IMR-90 (cell line): ENCODE measurements around the gene ANKH. TPM values are rescaled to one million over a fixed set of nuclear protein-coding genes. Genes with fewer than 3 reads are reported as not detected.

Experiments used
- ATAC-seq: fragments of 200-7000 bp; cut with Tn5 transposase; 2 replicates; pipeline ENCODE4 v1.9.1; 2020; ENCODE audit warnings: low read depth, mild to moderate bottlenecking, moderate library complexity
- BruUV-seq: library from RNA; stranded (reverse); fragments of 400-500 nt; replicated peaks from 2 replicates; lab custom pipeline; 2021; lab: Mats Ljungman, UMichigan
- CTCF ChIA-PET: fragments of 300-600 bp; formaldehyde crosslinking; extraction: SDS; loops from one replicate; lab custom pipeline; 2021; ENCODE audit warnings: antibody characterized with exemption; lab: Yijun Ruan, JAX
- POLR2A ChIA-PET: fragments of 300-600 bp; sonication (Branson Sonifier 250); formaldehyde crosslinking; loops from one replicate; lab custom pipeline; 2022; ENCODE audit warnings: antibody characterized with exemption; ENCODE audit not compliant: unreplicated experiment; lab: Charles Lee
- DNase-seq: peaks from one replicate; pipeline ENCODE4 v3.0.0; 2013
- H2AFZ ChIP-seq: replicated peaks from 2 replicates; pipeline ENCODE3; 2013; ENCODE audit warnings: low read length, mild to moderate bottlenecking; ENCODE audit not compliant: poor library complexity
- H2AK5ac ChIP-seq: 2 replicates; pipeline ENCODE4 v1.6.1; 2013; ENCODE audit warnings: low read depth, low read length, inconsistent platforms
- H2AK9ac ChIP-seq: replicated peaks from 2 replicates; pipeline ENCODE3; 2013; ENCODE audit warnings: mild to moderate bottlenecking, low read depth, low read length, moderate library complexity; ENCODE audit not compliant: poor library complexity
- H2BK120ac ChIP-seq: 2 replicates; pipeline ENCODE4 v1.6.1; 2013; ENCODE audit warnings: low read depth, low read length, inconsistent platforms
- H2BK15ac ChIP-seq: 3 replicates; pipeline ENCODE4 v1.6.1; 2013; ENCODE audit warnings: low read depth, low read length, inconsistent platforms
- H2BK20ac ChIP-seq: 2 replicates; pipeline ENCODE4 v1.6.1; 2013; ENCODE audit warnings: low read depth, mild to moderate bottlenecking, inconsistent platforms, low read length, moderate library complexity
- H2BK5ac ChIP-seq: 2 replicates; pipeline ENCODE4 v1.6.1; 2013; ENCODE audit warnings: mild to moderate bottlenecking, low read depth, low read length, inconsistent platforms; ENCODE audit not compliant: poor library complexity, severe bottlenecking
- H3K14ac ChIP-seq: replicated peaks from 2 replicates; pipeline ENCODE4 v1.6.1; 2013; ENCODE audit warnings: low read depth, low read length, inconsistent platforms
- H3K18ac ChIP-seq: 2 replicates; pipeline ENCODE4 v1.6.1; 2013; ENCODE audit warnings: low read depth, low read length, control low read depth
- H3K23ac ChIP-seq: 2 replicates; pipeline ENCODE4 v1.6.1; 2013; ENCODE audit warnings: low read depth, low read length, inconsistent platforms
- H3K27ac ChIP-seq: 2 replicates; pipeline ENCODE4 v1.5.1; 2013; ENCODE audit warnings: mild to moderate bottlenecking, control low read depth, low read length; ENCODE audit not compliant: insufficient read depth
- H3K27me3 ChIP-seq: 2 replicates; pipeline ENCODE4 v1.6.1; 2013; ENCODE audit warnings: low read length; ENCODE audit not compliant: control insufficient read depth, insufficient read depth
- H3K36me3 ChIP-seq: 2 replicates; pipeline ENCODE4 v1.6.1; 2013; ENCODE audit warnings: low read length, mixed read lengths; ENCODE audit not compliant: control insufficient read depth, insufficient read depth
- H3K4ac ChIP-seq: 2 replicates; pipeline ENCODE4 v1.6.1; 2013; ENCODE audit warnings: low read depth, low read length, inconsistent platforms
- H3K4me1 ChIP-seq: 2 replicates; pipeline ENCODE4 v1.6.1; 2013; ENCODE audit warnings: low read length, mixed read lengths; ENCODE audit not compliant: control insufficient read depth, insufficient read depth
- H3K4me2 ChIP-seq: 2 replicates; pipeline ENCODE4 v1.6.1; 2013; ENCODE audit warnings: low read depth, mild to moderate bottlenecking, control low read depth, low read length, moderate library complexity
- H3K4me3 ChIP-seq: 2 replicates; pipeline ENCODE4 v1.5.1; 2013; ENCODE audit warnings: low read depth, mild to moderate bottlenecking, control low read depth, low read length, moderate library complexity; ENCODE audit not compliant: insufficient read depth
- H3K56ac ChIP-seq: 2 replicates; pipeline ENCODE4 v1.6.1; 2013; ENCODE audit warnings: low read length, inconsistent platforms; ENCODE audit not compliant: insufficient read depth; ENCODE audit errors: extremely low read depth
- H3K79me1 ChIP-seq, 2 experiments: 2 replicates each; pipeline ENCODE4 v1.6.1; 2013; ENCODE audit warnings: low read length in 2 of 2, inconsistent platforms in 1 of 2, low read depth in 1 of 2
- H3K9ac ChIP-seq: 2 replicates; pipeline ENCODE4 v1.6.1; 2013; ENCODE audit warnings: low read depth, low read length, control low read depth
- H3K9me1 ChIP-seq: 2 replicates; pipeline ENCODE4 v1.6.1; 2013; ENCODE audit warnings: low read length, inconsistent platforms; ENCODE audit not compliant: insufficient read depth
- H3K9me3 ChIP-seq: 2 replicates; pipeline ENCODE4 v1.6.1; 2013; ENCODE audit warnings: low read length; ENCODE audit not compliant: control insufficient read depth, insufficient read depth
- H4K20me1 ChIP-seq: 2 replicates; pipeline ENCODE4 v1.6.1; 2013; ENCODE audit warnings: low read length, inconsistent platforms; ENCODE audit not compliant: insufficient read depth
- H4K5ac ChIP-seq: 2 replicates; pipeline ENCODE4 v1.6.1; 2013; ENCODE audit warnings: mild to moderate bottlenecking, low read depth, low read length, control low read depth
- H4K8ac ChIP-seq, 2 experiments: 2 replicates each; pipeline ENCODE4 v1.6.1; 2013; ENCODE audit warnings: low read depth in 2 of 2, low read length in 2 of 2, control low read depth in 1 of 2, inconsistent platforms in 1 of 2
- H4K91ac ChIP-seq: 2 replicates; pipeline ENCODE4 v1.6.1; 2013; ENCODE audit warnings: low read depth, low read length, inconsistent platforms; ENCODE audit not compliant: insufficient read depth
- BHLHE40 ChIP-seq: fragments of 150-350 bp; IDR thresholded peaks from 2 replicates; pipeline ENCODE4 v1.6.1; 2016; ENCODE audit warnings: mild to moderate bottlenecking, low read depth, low read length
- CEBPB ChIP-seq: IDR thresholded peaks from 2 replicates; pipeline ENCODE4 v1.6.1; 2012; ENCODE audit warnings: low read depth, low read length, improper control_type of control experiment
- CHD1 ChIP-seq: IDR thresholded peaks from 2 replicates; pipeline ENCODE4 v1.6.1; 2012; ENCODE audit warnings: low read depth, low read length, improper control_type of control experiment
- CTCF ChIP-seq: conservative IDR thresholded peaks from 2 replicates; pipeline ENCODE4 v1.5.1; 2012; ENCODE audit warnings: mild to moderate bottlenecking, low read depth, low read length, improper control_type of control experiment
- ELK1 ChIP-seq: fragments of 150-350 bp; IDR thresholded peaks from 2 replicates; pipeline ENCODE4 v1.6.1; 2016; ENCODE audit warnings: low read depth, mild to moderate bottlenecking, low read length, moderate library complexity, borderline replicate concordance
- FOS ChIP-seq: fragments of 150-350 bp; IDR thresholded peaks from 2 replicates; pipeline ENCODE4 v1.6.1; 2016; ENCODE audit warnings: low read depth, low read length
- MAFK ChIP-seq: IDR thresholded peaks from 2 replicates; pipeline ENCODE4 v1.6.1; 2012; ENCODE audit warnings: low read depth, low read length, improper control_type of control experiment
- MAZ ChIP-seq: IDR thresholded peaks from 2 replicates; pipeline ENCODE4 v1.6.1; 2012; ENCODE audit warnings: low read depth, mild to moderate bottlenecking, low read length, improper control_type of control experiment, moderate library complexity, borderline replicate concordance
- MXI1 ChIP-seq: IDR thresholded peaks from 2 replicates; pipeline ENCODE4 v1.6.1; 2012; ENCODE audit warnings: low read depth, mild to moderate bottlenecking, low read length, moderate library complexity, borderline replicate concordance
- NFE2L2 ChIP-seq: fragments of 150-350 bp; IDR thresholded peaks from 2 replicates; pipeline ENCODE4 v1.6.1; 2016; ENCODE audit warnings: low read depth, mild to moderate bottlenecking, low read length
- POLR2A ChIP-seq: IDR thresholded peaks from 2 replicates; pipeline ENCODE4 v1.6.1; 2012; ENCODE audit warnings: mild to moderate bottlenecking, low read depth, low read length
- RAD21 ChIP-seq: IDR thresholded peaks from 2 replicates; pipeline ENCODE4 v1.6.1; 2012; ENCODE audit warnings: low read length, improper control_type of control experiment
- RCOR1 ChIP-seq: IDR thresholded peaks from 2 replicates; pipeline ENCODE4 v1.6.1; 2012; ENCODE audit warnings: mild to moderate bottlenecking, low read length, improper control_type of control experiment; ENCODE audit not compliant: insufficient replicate concordance
- RFX5 ChIP-seq: IDR thresholded peaks from 2 replicates; pipeline ENCODE4 v1.8.0; 2012; ENCODE audit warnings: low read depth, mild to moderate bottlenecking, low read length, moderate library complexity
- SMC3 ChIP-seq: fragments of 150-350 bp; IDR thresholded peaks from 2 replicates; pipeline ENCODE4 v1.6.1; 2016; ENCODE audit warnings: low read depth, mild to moderate bottlenecking, antibody characterized with exemption, low read length, moderate library complexity
- USF2 ChIP-seq: fragments of 150-350 bp; IDR thresholded peaks from 2 replicates; pipeline ENCODE4 v1.6.1; 2017; ENCODE audit warnings: mild to moderate bottlenecking, antibody characterized with exemption, low read length, low read depth
- WGBS, 2 experiments: methylation state at CpG; one replicate each; pipeline versions ENCODE4 v1.1.5 to v1.1.7; 2013; ENCODE audit warnings: missing lambda C conversion rate in 2 of 2; ENCODE audit not compliant: insufficient read length in 1 of 2; ENCODE audit errors: extremely low coverage in 2 of 2; 5-methylcytosine and 5-hydroxymethylcytosine counted together
- dilution Hi-C: fragments of 300-500 bp; cut with HindIII; formaldehyde crosslinking; loops from one replicate; pipeline ENCODE4 v1.14.3; 2018; ENCODE audit warnings: low sequenced_read_pairs; ENCODE audit not compliant: unreplicated experiment
- in situ Hi-C: fragments of 300-500 bp; cut with MboI; formaldehyde crosslinking; loops from 3 replicates; pipeline ENCODE4 v1.14.3; 2019; ENCODE audit warnings: low sequenced_read_pairs, inconsistent platforms, mixed read lengths
- intact Hi-C: fragments of 100-400 bp; cut with micrococcal nuclease; formaldehyde crosslinking; loops from 2 replicates; pipeline ENCODE4 v1.10.0; 2022
- polyA plus RNA-seq, 3 experiments: library from polyadenylated mRNA; depleted of rRNA; stranded (reverse); fragments of >200 nt; gene quantifications; 2 replicates each; pipeline ENCODE4 v1.2.3, GENCODE V29; 2012; ENCODE audit warnings: low replicate concordance in 1 of 3
- total RNA-seq: library from RNA; depleted of rRNA; stranded (reverse); fragments of >200 nt; gene quantifications from 2 replicates; pipeline ENCODE4 v1.2.3, GENCODE V29; 2012

ANKH gene
- total and polyA plus RNA-seq, 2 of the 4 experiments (the other 2 are of a cell fraction) = 5.2 to 17.2 TPM

GRCh38 chr5:14707811-14708390 is 163.7 kb downstream of the ANKH start:
- Histone ChIP-seq H4K8ac (no peak overlapping the region), H3K4me1 (peaks cover 7% of the 10 kb centered on the region), H2AK5ac (no peak overlapping the region), H2BK20ac (no peak overlapping the region), H3K36me3 (peaks cover 42% of the 10 kb centered on the region), H3K14ac (no peak overlapping the region), H2AK9ac (no peak overlapping the region), H3K9me1 (peaks cover 19% of the 10 kb centered on the region), H3K4ac (no peak overlapping the region), H3K27ac (no peak overlapping the region), H3K4me2 (no peak overlapping the region), H3K18ac (no peak overlapping the region), H4K5ac (no peak overlapping the region), H2BK15ac (no peak overlapping the region), H4K20me1 (no peaks in the 10 kb centered on the region), H2BK120ac (no peak overlapping the region), H3K4me3 (no peak overlapping the region), H3K23ac (no peak overlapping the region), H3K79me1 (peaks cover 20 to 56% of the 10 kb centered on the region in 2 experiments), H3K9me3 (no peaks in the 10 kb centered on the region), H4K91ac (no peak overlapping the region), H2AFZ (no peak overlapping the region), H3K27me3 (no peaks in the 10 kb centered on the region), H2BK5ac (no peak overlapping the region), H3K9ac (no peak overlapping the region), H3K56ac (no peak overlapping the region)
- ChIA-PET CTCF (interaction anchor here (0.6 to 1.2 kb wide), 4 partner anchors 19 to 258 kb away, joined by 3 to 8 read pairs (median 4); no protein-coding TSS in a partner anchor), POLR2A (interaction anchor here (0.5 kb wide), 1 partner anchor 318 kb away, joined by 3 read pairs; no protein-coding TSS in a partner anchor)
- in situ Hi-C loops (loop anchor here (25.0 kb wide), 1 partner anchor 804 kb away; the partner anchor contains the start of gene FBXL7), intact Hi-C loops (no loop called here), dilution Hi-C loops (no loop called here)
- no TSS peak for BruUV-seq
- ATAC-seq = no peak
- TF ChIP-seq CEBPB (no peak), BHLHE40 (no peak), CHD1 (no peak), RFX5 (no peak), FOS (no peak), RAD21 (no peak), SMC3 (no peak), NFE2L2 (no peak), MAFK (no peak), RCOR1 (no peak), ELK1 (no peak), CTCF (no peak), MXI1 (no peak), MAZ (no peak), USF2 (no peak), POLR2A (no peak)
- DNase-seq = no peak
- WGBS, 2 experiments = 96% methylated on average over 7 of the region's 9 CpGs; no CpG with 5 or more reads in 1 of the 2 experiments
